SK-N-SH treated with all-trans-retinoic acid at 6 μM for 48 hours (cell line): Measurements from ENCODE around the gene LPIN1.

Experiments
- ATAC-seq: fragments of 200-7000 bp; cut with Tn5 transposase; 3 replicates; pipeline ENCODE4 v1.9.1; 2020; ENCODE audit warnings: mild to moderate bottlenecking, moderate library complexity
- ARNTL ChIP-seq: fragments of 450-650 bp; formaldehyde crosslinking; IDR thresholded peaks from 2 replicates; pipeline ENCODE4 v1.5.0; 2020; ENCODE audit warnings: low read depth, mild to moderate bottlenecking, moderate library complexity, borderline replicate concordance
- BACH2 ChIP-seq: fragments of 250-450 bp; sonication (Bioruptor Pico); IDR thresholded peaks from 2 replicates; pipeline ENCODE4 v1.9.0; 2021; ENCODE audit warnings: mild to moderate bottlenecking, borderline replicate concordance
- CREB5 ChIP-seq: fragments of 250-450 bp; sonication (Bioruptor Pico); IDR thresholded peaks from 2 replicates; pipeline ENCODE4 v1.5.1; 2020; ENCODE audit warnings: low read depth, mild to moderate bottlenecking, moderate library complexity
- CSDC2 ChIP-seq: fragments of 250-450 bp; sonication (Bioruptor Pico); IDR thresholded peaks from 2 replicates; pipeline ENCODE4 v1.5.0; 2020; ENCODE audit warnings: mild to moderate bottlenecking, moderate library complexity
- CSRNP3 ChIP-seq: fragments of 250-450 bp; sonication (Bioruptor Pico); IDR thresholded peaks from 2 replicates; pipeline ENCODE4 v1.5.1; 2021; ENCODE audit warnings: mild to moderate bottlenecking, moderate library complexity
- ISL1 ChIP-seq: fragments of 250-450 bp; sonication (Bioruptor Pico); IDR thresholded peaks from 2 replicates; pipeline ENCODE4 v2.1.2; 2022; ENCODE audit warnings: mild to moderate bottlenecking, moderate library complexity
- OSR1 ChIP-seq: fragments of 250-450 bp; sonication (Bioruptor Pico); IDR thresholded peaks from 2 replicates; pipeline ENCODE4 v1.8.0; 2022; ENCODE audit warnings: moderate library complexity, mild to moderate bottlenecking, inconsistent platforms
- PATZ1 ChIP-seq: fragments of 250-450 bp; sonication (Bioruptor Pico); IDR thresholded peaks from 2 replicates; pipeline ENCODE4 v1.8.0; 2020; ENCODE audit warnings: mild to moderate bottlenecking, moderate library complexity, borderline replicate concordance
- PPARA ChIP-seq: fragments of 250-450 bp; sonication (Bioruptor Pico); IDR thresholded peaks from 2 replicates; pipeline ENCODE4 v1.5.0; 2020; ENCODE audit warnings: mild to moderate bottlenecking, borderline replicate concordance
- RARB ChIP-seq: fragments of 250-450 bp; sonication (Bioruptor Pico); IDR thresholded peaks from 2 replicates; pipeline ENCODE4 v1.8.0; 2021; ENCODE audit warnings: mild to moderate bottlenecking, moderate library complexity
- SNAI2 ChIP-seq: fragments of 250-450 bp; sonication (Bioruptor Pico); IDR thresholded peaks from 2 replicates; pipeline ENCODE4 v1.5.0; 2020; ENCODE audit warnings: mild to moderate bottlenecking, moderate library complexity
- TCF4 ChIP-seq: fragments of 250-450 bp; sonication (Bioruptor Pico); IDR thresholded peaks from 2 replicates; pipeline ENCODE4 v1.8.0; 2021; ENCODE audit warnings: mild to moderate bottlenecking, moderate library complexity, borderline replicate concordance
- TSHZ2 ChIP-seq: fragments of 250-450 bp; sonication (Bioruptor Pico); IDR thresholded peaks from 2 replicates; pipeline ENCODE4 v1.5.0; 2020; ENCODE audit warnings: mild to moderate bottlenecking, moderate library complexity
- ZC3H10 ChIP-seq: fragments of 250-450 bp; sonication (Bioruptor Pico); IDR thresholded peaks from 2 replicates; pipeline ENCODE4 v1.5.1; 2021; ENCODE audit warnings: mild to moderate bottlenecking, moderate library complexity
- ZFP3 ChIP-seq: fragments of 250-450 bp; sonication (Bioruptor Pico); IDR thresholded peaks from 2 replicates; pipeline ENCODE4 v1.5.0; 2020; ENCODE audit warnings: mild to moderate bottlenecking, moderate library complexity
- ZFP30 ChIP-seq: fragments of 450-650 bp; formaldehyde crosslinking; IDR thresholded peaks from 2 replicates; pipeline ENCODE4 v1.5.0; 2022; ENCODE audit warnings: mild to moderate bottlenecking, moderate library complexity
- ZNF565 ChIP-seq: fragments of 450-650 bp; formaldehyde crosslinking; conservative IDR thresholded peaks from 2 replicates; pipeline ENCODE4 v1.5.0; 2020; ENCODE audit warnings: low read depth, mild to moderate bottlenecking, moderate library complexity
- ZNF8 ChIP-seq: fragments of 450-650 bp; formaldehyde crosslinking; IDR thresholded peaks from 2 replicates; pipeline ENCODE4 v1.5.0; 2020; ENCODE audit warnings: mild to moderate bottlenecking, moderate library complexity

The LPIN1 gene

GRCh38 chr2:11703700-11704099, 42.7 kb upstream of the LPIN1 start:
- TF ChIP-seq OSR1 (CRISPR knock-in tag) (no peak), TCF4 (CRISPR knock-in tag) (no peak), ZNF8 (no peak), CSRNP3 (CRISPR knock-in tag) (no peak)
- TF ChIP-seq, all 23 proteins: peak for 0
- peak; percentile 19; the same call in 1 of the 3 replicates for ATAC-seq

GRCh38 chr2:11705063-11705462, 41.4 kb upstream of the LPIN1 start:
- TF ChIP-seq PPARA (no peak), BACH2 (no peak), SNAI2 (CRISPR knock-in tag) (no peak), CSRNP3 (CRISPR knock-in tag) (no peak), OSR1 (CRISPR knock-in tag) (no peak), CSDC2 (CRISPR knock-in tag) (no peak), ZFP30 (CRISPR knock-in tag) (no peak), ISL1 (no peak), TCF4 (CRISPR knock-in tag) (no peak), ZC3H10 (CRISPR knock-in tag) (no peak)
- ATAC-seq, result no peak

- TF ChIP-seq CREB5 (CRISPR knock-in tag), result no peak
- no peak for TF ChIP-seq ZNF8
- no peak for TF ChIP-seq ZFP3 (CRISPR knock-in tag)
- TF ChIP-seq TSHZ2, result no peak
- no peak for TF ChIP-seq ZNF565 (CRISPR knock-in tag)
- TF ChIP-seq RARB, result no peak
- TF ChIP-seq PATZ1, result no peak
- no peak for TF ChIP-seq CSDC2 (CRISPR knock-in tag)
- no peak for TF ChIP-seq CSRNP3 (CRISPR knock-in tag)
- TF ChIP-seq BACH2, result no peak
- no peak for TF ChIP-seq ARNTL (CRISPR knock-in tag)
- TF ChIP-seq OSR1 (CRISPR knock-in tag), result no peak
- no peak for TF ChIP-seq ZFP30 (CRISPR knock-in tag)
- no peak for TF ChIP-seq TCF4 (CRISPR knock-in tag)
- no peak for TF ChIP-seq ISL1
- ATAC-seq, result no peak
These were observed 40.7 kb upstream of the LPIN1 start for GRCh38 chr2:11705711-11706110.

GRCh38 chr2:11708106-11708505, 38.3 kb upstream of the LPIN1 start:
- TF ChIP-seq ZNF8, result no peak

More at GRCh38 chr2:11708106-11708505, 38.3 kb upstream of the LPIN1 start:
- ATAC-seq, result no peak
